Common myeloid progenitor, CD34-positive (primary cell): ENCODE data around the gene STOM.

Experiments
- CTCF ChIA-PET: fragments of 350-600 bp; sonication (Branson Sonifier 250); formaldehyde crosslinking; loops from one replicate; lab custom pipeline; 2021; ENCODE audit warnings: antibody characterized with exemption; lab: Charles Lee
- POLR2A ChIA-PET: fragments of 350-600 bp; sonication (Branson Sonifier 250); formaldehyde crosslinking; loops from one replicate; lab custom pipeline; 2021; ENCODE audit warnings: antibody characterized with exemption; lab: Charles Lee
- DNase-seq, 3 donors: peaks; one replicate each; pipeline versions ENCODE4 v3.0.0 to v3.0.0-alpha.2; 2013
- H3K27ac ChIP-seq, 2 experiments: 1 replicate in 1 of 2; 2 replicates in 1 of 2; pipeline ENCODE4 v1.7.0; 2013; ENCODE audit warnings: inconsistent platforms in 2 of 2, low read length in 2 of 2, mild to moderate bottlenecking in 2 of 2, low read depth in 1 of 2, moderate library complexity in 1 of 2; ENCODE audit not compliant: severe bottlenecking in 2 of 2, insufficient read depth in 1 of 2, poor library complexity in 1 of 2
- H3K27me3 ChIP-seq, 5 experiments: replicated peaks in 2 of 5; 1 replicate in 3 of 5; 2 replicates in 2 of 5; pipeline versions ENCODE4 v1.6.1 to v1.7.0; 2013; ENCODE audit warnings: low read length in 4 of 5, mild to moderate bottlenecking in 2 of 5, moderate library complexity in 2 of 5, inconsistent platforms in 1 of 5; ENCODE audit not compliant: insufficient read depth in 5 of 5, control insufficient read depth in 4 of 5
- H3K36me3 ChIP-seq, 4 experiments: 1 replicate in 2 of 4; 2 replicates in 2 of 4; pipeline versions ENCODE4 v1.6.1 to v1.7.0; 2013; ENCODE audit warnings: low read length in 3 of 4, control low read depth in 1 of 4, mild to moderate bottlenecking in 1 of 4; ENCODE audit not compliant: control insufficient read depth in 4 of 4, insufficient read depth in 4 of 4
- H3K4me1 ChIP-seq, 4 experiments: 1 replicate in 3 of 4; 2 replicates in 1 of 4; pipeline versions ENCODE4 v1.6.1 to v1.7.1; 2013; ENCODE audit warnings: low read length in 3 of 4, mild to moderate bottlenecking in 3 of 4, control low read depth in 1 of 4, inconsistent platforms in 1 of 4, moderate library complexity in 1 of 4; ENCODE audit not compliant: control insufficient read depth in 4 of 4, insufficient read depth in 4 of 4; ENCODE audit errors: control extremely low read depth in 1 of 4
- H3K4me3 ChIP-seq, 7 experiments: 1 replicate in 4 of 7; 2 replicates in 3 of 7; pipeline versions ENCODE4 v1.5.1 to v1.7.0; 2013; ENCODE audit warnings: mild to moderate bottlenecking in 7 of 7, low read length in 6 of 7, moderate library complexity in 6 of 7, inconsistent platforms in 2 of 7, low read depth in 2 of 7, control low read depth in 1 of 7; ENCODE audit not compliant: insufficient read depth in 4 of 7, control insufficient read depth in 1 of 7; ENCODE audit errors: extremely low read depth in 1 of 7
- H3K9me3 ChIP-seq, 5 experiments: 1 replicate in 4 of 5; 2 replicates in 1 of 5; pipeline versions ENCODE4 v1.6.1 to v1.7.1; 2013; ENCODE audit warnings: low read length in 4 of 5, mild to moderate bottlenecking in 2 of 5, inconsistent platforms in 1 of 5, low read depth in 1 of 5, moderate library complexity in 1 of 5; ENCODE audit not compliant: control insufficient read depth in 4 of 5, insufficient read depth in 2 of 5; ENCODE audit errors: control extremely low read depth in 1 of 5
- whole genome bisulfite sequencing: methylation state at CpG from one replicate; pipeline ENCODE4 v1.1.5; 2013; ENCODE audit not compliant: insufficient coverage; 5-methylcytosine and 5-hydroxymethylcytosine counted together

Gene STOM

DNA sequence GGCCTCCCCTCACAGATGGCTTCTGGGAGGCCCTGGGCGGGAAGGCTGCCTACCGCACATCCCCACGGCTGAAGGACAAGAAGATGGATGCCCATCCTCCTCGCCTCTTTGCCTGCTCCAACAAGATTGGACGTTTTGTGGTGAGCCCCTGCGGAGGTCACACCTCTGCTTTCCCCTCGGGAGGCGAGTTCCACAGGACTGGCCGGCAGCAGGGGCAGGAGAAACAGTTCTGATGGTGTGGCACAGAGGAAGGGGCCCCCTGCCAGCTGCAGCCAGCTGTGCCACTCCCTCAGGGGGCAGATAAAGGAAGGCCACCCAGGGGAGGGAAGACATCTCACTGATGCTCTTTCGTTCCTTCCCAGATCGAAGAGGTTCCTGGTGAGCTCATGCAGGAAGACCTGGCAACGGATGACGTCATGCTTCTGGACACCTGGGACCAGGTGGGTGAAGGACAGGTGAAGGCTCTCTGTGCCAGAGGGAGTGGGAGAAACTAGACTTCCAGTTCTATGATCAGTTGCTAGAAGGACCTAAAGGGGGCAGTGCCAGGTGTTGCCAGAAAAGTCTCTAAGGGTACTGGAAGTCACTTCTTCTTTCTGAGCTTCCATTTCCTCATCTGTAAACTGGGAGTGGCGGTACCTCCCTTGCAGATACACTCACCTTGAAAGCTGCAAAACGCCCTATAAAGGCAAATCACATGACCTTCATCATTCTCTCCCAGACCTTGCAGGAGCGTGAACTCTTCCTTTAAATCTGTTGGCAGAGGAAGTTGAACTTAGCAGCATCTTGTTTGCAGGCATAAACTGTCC, 41.0 kb downstream of the STOM start:
- peak in 2 of 3 donors; percentile 29 to 31 for DNase-seq
- H3K4me1 ChIP-seq: peaks cover 0 to 5% (median 0%) of the 10 kb centered on the region in 4 experiments
- ChIA-PET POLR2A (interaction anchor here (0.6 kb wide), 1 partner anchor 65 kb away, joined by 4 read pairs; no protein-coding TSS in a partner anchor), CTCF (interaction anchor here (1.0 to 2.8 kb wide), 9 partner anchors 8 to 71 kb away, joined by 3 to 11 read pairs (median 5); no protein-coding TSS in a partner anchor)
- H3K27me3 ChIP-seq: no peaks in the 10 kb centered on the region
- no peak overlapping the region for H3K4me3 ChIP-seq
- no peaks in the 10 kb centered on the region for H3K9me3 ChIP-seq
- no peak overlapping the region for H3K27ac ChIP-seq
- peaks cover 5 to 89% (median 69%) of the 10 kb centered on the region in 4 experiments for H3K36me3 ChIP-seq
- 92% methylated on average over 16 of the region's 16 CpGs for WGBS

DNA sequence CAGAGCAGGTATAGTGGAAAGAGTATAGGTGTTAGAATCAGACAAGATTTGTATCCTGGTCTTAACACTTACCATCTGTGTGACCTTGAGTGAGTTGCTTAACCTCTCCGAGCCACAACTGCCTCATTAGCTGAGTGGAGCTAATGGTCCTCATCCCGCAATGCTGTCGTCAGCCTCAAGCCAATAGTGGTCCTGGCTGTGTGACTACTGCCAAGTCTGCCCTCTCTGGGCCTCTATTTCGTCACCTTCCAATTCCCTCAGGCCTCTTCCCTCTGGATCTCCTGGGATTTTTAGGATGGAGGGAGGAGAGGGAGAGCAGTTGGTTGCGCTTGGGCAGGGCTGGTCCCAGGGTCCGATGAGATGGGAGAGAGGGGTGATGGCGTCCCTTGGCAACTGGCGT, 41.6 kb downstream of the STOM start:
- Histone ChIP-seq H3K27me3 (no peaks in the 10 kb centered on the region), H3K4me3 (no peak overlapping the region), H3K36me3 (peaks cover 5 to 86% (median 68%) of the 10 kb centered on the region in 4 experiments), H3K27ac (no peak overlapping the region), H3K9me3 (no peaks in the 10 kb centered on the region), H3K4me1 (peaks cover 0 to 5% (median 0%) of the 10 kb centered on the region in 4 experiments)
- ChIA-PET POLR2A (no interaction called here), CTCF (interaction anchor here (1.0 to 2.8 kb wide), 6 partner anchors 8 to 71 kb away, joined by 3 to 11 read pairs (median 5); no protein-coding TSS in a partner anchor)
- no peak for DNase-seq
- WGBS: 75% methylated on average over 5 of the region's 8 CpGs

DNA sequence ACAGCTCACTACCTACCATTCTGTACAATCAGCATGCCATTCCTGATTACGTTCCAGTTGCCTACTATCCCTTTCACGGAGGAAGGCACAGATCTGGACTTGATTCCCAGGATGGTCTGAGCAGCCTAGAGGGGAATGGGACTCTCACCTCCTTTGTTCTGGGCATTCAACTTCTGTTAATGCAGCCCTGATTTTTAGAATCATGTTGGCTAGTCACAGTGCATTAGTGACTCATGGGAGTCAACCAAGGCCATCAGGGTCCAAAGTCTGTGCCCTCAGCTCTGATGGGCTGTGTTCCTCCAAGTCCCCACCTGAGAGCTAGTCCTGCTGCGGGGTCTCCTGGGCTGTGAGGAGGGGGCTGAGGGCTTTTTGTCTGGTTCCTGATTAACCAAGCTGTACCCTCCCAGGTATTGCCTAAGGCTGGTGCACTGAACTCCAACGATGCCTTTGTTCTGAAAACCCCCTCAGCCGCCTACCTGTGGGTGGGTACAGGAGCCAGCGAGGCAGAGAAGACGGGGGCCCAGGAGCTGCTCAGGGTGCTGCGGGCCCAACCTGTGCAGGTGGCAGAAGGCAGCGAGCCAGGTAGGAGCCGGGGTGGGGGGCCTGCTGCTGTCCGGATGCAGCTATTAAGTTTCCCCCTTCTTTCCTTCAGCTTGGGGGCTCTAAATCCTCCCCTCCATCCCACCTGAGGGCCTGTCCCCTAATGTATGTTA, 43.0 kb downstream of the STOM start:
- Histone ChIP-seq H3K9me3 (no peaks in the 10 kb centered on the region), H3K27me3 (no peaks in the 10 kb centered on the region), H3K4me1 (peaks cover 0 to 10% (median 3%) of the 10 kb centered on the region in 4 experiments), H3K27ac (no peak overlapping the region), H3K4me3 (no peak overlapping the region), H3K36me3 (peaks cover 5 to 78% (median 61%) of the 10 kb centered on the region in 4 experiments)
- ChIA-PET CTCF (interaction anchor here (0.6 to 2.8 kb wide), 8 partner anchors 26 to 73 kb away, joined by 3 to 11 read pairs (median 4); no protein-coding TSS in a partner anchor), POLR2A (no interaction called here)
- DNase-seq: no peak
- WGBS: 99% methylated on average over 7 of the region's 11 CpGs

DNA sequence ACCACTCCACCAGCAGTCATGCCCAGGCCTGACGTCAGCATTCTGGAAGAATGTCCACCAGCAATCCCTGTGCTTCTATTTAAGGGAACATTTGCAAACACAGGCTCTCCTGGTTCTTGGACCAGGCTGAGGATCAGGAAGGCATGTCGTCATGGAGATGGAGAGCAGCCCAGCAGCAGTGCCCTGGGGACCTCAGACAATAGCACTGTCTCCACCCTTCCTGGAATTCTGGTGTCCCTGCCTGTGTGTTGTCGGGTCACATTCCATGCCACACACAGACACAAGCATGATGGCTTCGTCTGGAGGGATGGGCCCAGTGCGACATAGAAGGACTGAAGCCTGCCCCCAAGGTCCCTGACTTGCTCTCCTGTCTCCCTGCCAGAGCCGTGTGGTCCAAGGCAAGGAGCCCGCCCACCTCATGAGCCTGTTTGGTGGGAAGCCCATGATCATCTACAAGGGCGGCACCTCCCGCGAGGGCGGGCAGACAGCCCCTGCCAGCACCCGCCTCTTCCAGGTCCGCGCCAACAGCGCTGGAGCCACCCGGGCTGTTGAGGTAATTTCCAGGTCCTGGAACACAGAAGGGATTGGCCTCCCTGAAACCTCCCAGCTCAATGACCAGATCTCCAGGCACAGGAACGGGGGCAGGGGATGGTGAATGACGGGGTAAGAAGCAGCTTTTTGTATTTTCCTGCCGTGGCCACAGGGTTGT, 43.8 kb downstream of the STOM start:
- DNase-seq: no peak
- Histone ChIP-seq H3K36me3 (peaks cover 5 to 71% (median 58%) of the 10 kb centered on the region in 4 experiments), H3K9me3 (no peaks in the 10 kb centered on the region), H3K27ac (no peak overlapping the region), H3K27me3 (no peaks in the 10 kb centered on the region), H3K4me1 (peaks cover 0 to 7% (median 4%) of the 10 kb centered on the region in 4 experiments), H3K4me3 (no peak overlapping the region)
- WGBS: over 99% methylated on average over 15 of the region's 19 CpGs
- ChIA-PET CTCF (interaction anchor here (0.6 to 2.8 kb wide), 7 partner anchors 43 to 74 kb away, joined by 3 to 11 read pairs (median 4); no protein-coding TSS in a partner anchor), POLR2A (no interaction called here)

DNA sequence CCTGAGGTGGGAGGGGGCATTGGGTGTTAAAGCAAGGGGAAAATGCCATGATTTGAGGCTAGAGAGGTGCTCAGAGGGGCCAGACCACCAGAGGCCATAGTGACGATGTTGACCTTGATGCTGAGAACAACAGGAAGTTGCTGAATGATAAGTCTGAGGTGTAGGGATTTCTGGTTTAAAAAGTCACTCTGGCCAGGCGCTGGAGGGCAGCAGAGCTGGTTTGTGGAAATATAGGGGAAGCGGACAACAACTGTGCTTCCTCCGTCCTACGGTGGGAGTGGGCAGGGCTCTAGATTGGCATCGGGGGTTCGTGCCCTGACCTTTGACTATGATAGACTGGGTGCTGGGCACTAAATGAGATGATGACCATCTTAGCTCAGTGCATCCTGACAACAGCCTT, 44.7 kb downstream of the STOM start:
- DNase-seq: no peak
- H3K4me1 ChIP-seq: peaks cover 0 to 16% (median 11%) of the 10 kb centered on the region in 4 experiments
- H3K27ac ChIP-seq: no peak overlapping the region
- no peaks in the 10 kb centered on the region for H3K27me3 ChIP-seq
- peaks cover 5 to 65% (median 54%) of the 10 kb centered on the region in 4 experiments for H3K36me3 ChIP-seq
- WGBS: 90% methylated on average over 7 of the region's 7 CpGs
- H3K4me3 ChIP-seq: no peak overlapping the region
- ChIA-PET POLR2A (no interaction called here), CTCF (interaction anchor here (0.7 kb wide), 1 partner anchor 73 kb away, joined by 3 read pairs; no protein-coding TSS in a partner anchor)
- no peaks in the 10 kb centered on the region for H3K9me3 ChIP-seq

DNA sequence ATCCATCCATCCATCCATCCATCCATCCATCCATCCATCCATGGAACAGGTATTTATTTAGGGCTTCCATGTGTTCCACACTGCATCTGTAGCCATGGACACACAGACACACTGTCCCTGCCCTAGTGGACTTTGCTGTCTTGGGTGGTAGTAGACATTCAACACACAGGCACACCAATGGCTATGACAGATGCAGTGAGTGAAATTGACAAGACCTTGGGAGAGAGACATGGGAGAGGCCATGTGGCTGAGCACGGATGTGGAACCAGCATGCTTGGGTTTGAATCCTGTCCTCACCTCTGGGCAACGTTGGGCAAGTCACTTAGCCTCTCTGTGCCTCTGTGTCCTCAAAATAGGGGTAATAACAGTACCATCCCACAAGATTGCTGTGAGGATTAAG, 45.3 kb downstream of the STOM start:
- Histone ChIP-seq H3K9me3 (no peaks in the 10 kb centered on the region), H3K27me3 (no peaks in the 10 kb centered on the region), H3K27ac (no peak overlapping the region), H3K36me3 (peaks cover 5 to 59% (median 50%) of the 10 kb centered on the region in 4 experiments), H3K4me1 (peaks cover 0 to 17% (median 11%) of the 10 kb centered on the region in 4 experiments), H3K4me3 (no peak overlapping the region)
- ChIA-PET POLR2A (no interaction called here), CTCF (interaction anchor here (1.4 to 2.0 kb wide), 2 partner anchors 69 to 75 kb away, joined by 5 to 7 read pairs; no protein-coding TSS in a partner anchor)
- 100% methylated on average over 2 of the region's 2 CpGs for WGBS
- no peak for DNase-seq
